Activated B cell treated with CpG ODN at 0.5 μM for 24 hours (primary cell): ENCODE data around the gene FBXO41. TPM values are rescaled to one million over a fixed set of nuclear protein-coding genes. Genes with fewer than 3 reads are reported as not detected.

ENCODE experiments used
- ATAC-seq: fragments of 200-7000 bp; cut with Tn5 transposase; one replicate; pipeline ENCODE4 v1.10.0; 2021; ENCODE audit warnings: low read depth, mild to moderate bottlenecking, moderate library complexity
- CTCF ChIA-PET: fragments of 350-600 bp; sonication (Branson Sonifier 250); formaldehyde crosslinking; loops from one replicate; lab custom pipeline; 2021; ENCODE audit warnings: antibody characterized with exemption; lab: Charles Lee
- POLR2A ChIA-PET: fragments of 350-600 bp; sonication (Branson Sonifier 250); formaldehyde crosslinking; loops from one replicate; lab custom pipeline; 2021; ENCODE audit warnings: antibody characterized with exemption; lab: Charles Lee
- DNase-seq: peaks from one replicate; pipeline ENCODE4 v3.0.0; 2022
- H3K27ac Mint-ChIP-seq: one replicate; pipeline ENCODE4 v1.8.0; 2020; ENCODE audit warnings: mixed read lengths
- H3K27me3 Mint-ChIP-seq: one replicate; pipeline ENCODE4 v1.8.0; 2021; ENCODE audit warnings: mixed read lengths
- H3K36me3 Mint-ChIP-seq: one replicate; pipeline ENCODE4 v1.8.0; 2021; ENCODE audit warnings: low read depth, mixed read lengths
- H3K4me1 Mint-ChIP-seq: one replicate; pipeline ENCODE4 v1.8.0; 2021; ENCODE audit warnings: mixed read lengths
- H3K4me3 Mint-ChIP-seq: one replicate; pipeline ENCODE4 v1.8.0; 2020; ENCODE audit warnings: mild to moderate bottlenecking, mixed read lengths
- H3K9me3 Mint-ChIP-seq: one replicate; pipeline ENCODE4 v1.8.0; 2020; ENCODE audit warnings: mixed read lengths
- intact Hi-C: fragments of 100-400 bp; cut with micrococcal nuclease; formaldehyde crosslinking; loops from one replicate; pipeline ENCODE4 v1.15.1; 2024
- total RNA-seq: library from RNA; stranded (reverse); gene quantifications from 2 replicates; pipeline ENCODE4 v1.2.3, GENCODE V29; 2022
- TF ChIP-seq, protein P1 (sequence below): fragments of 200-600 bp; IDR thresholded peaks from one replicate; pipeline ENCODE4 v1.8.0; 2022; ENCODE audit warnings: antibody characterized with exemption, mild to moderate bottlenecking

Gene FBXO41
- total RNA-seq, 1 donor from 2014 or later = 25.7 TPM

DNA sequence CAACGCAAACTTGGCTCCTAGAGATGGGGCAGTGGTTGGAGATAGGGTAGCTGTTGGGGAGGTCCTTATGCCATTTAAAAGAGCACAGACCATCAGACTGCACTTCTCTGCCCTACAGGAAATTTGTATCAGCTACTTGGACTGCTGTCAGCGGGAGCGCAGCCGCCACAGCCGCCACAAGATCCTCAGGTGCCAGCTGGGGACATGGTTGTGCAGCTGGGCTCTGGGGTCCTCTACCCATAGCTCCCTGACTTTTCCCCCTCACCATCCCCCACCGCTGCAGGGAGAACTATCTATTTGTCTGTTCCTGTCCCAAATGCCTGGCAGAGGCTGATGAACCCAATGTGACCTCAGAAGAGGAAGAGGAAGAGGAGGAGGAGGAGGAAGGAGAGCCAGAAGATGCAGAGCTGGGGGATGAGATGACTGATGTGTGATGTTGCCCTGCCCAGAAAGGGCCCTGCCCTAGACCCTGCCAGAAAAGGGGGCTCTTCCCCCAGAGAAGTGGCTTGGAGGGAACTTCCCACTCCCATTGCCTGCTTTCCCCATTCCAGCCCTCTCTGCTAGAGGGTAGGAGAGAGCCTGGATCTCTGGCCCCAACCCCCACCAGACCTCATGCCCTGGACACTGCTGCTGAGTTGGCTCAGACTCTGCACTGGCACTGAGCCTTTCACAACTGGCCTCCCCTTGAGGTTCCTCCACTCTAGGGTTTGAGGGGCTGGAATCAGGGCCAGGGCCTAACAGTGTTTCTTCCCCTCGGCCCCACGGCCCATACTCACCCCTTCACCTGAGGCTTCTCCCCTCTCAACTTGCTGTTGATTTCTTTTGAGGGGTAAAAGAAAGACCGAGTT, 58.5 kb downstream of the FBXO41 start:
- Mint-ChIP-seq H3K27me3 (no peaks in the 10 kb centered on the region), H3K27ac (no peak overlapping the region), H3K9me3 (no peaks in the 10 kb centered on the region), H3K4me3 (no peak overlapping the region), H3K36me3 (peaks cover 53% of the 10 kb centered on the region), H3K4me1 (no peaks in the 10 kb centered on the region)
- DNase-seq = no peak
- ChIA-PET POLR2A (interaction anchor here (0.6 to 1.3 kb wide), 2 partner anchors 8 to 13 kb away, joined by 3 to 5 read pairs; partner anchors contain the start of gene CCT7), CTCF (no interaction called here)
- ATAC-seq = no peak
- intact Hi-C loops = no loop called here
- TF ChIP-seq, protein P1, sequence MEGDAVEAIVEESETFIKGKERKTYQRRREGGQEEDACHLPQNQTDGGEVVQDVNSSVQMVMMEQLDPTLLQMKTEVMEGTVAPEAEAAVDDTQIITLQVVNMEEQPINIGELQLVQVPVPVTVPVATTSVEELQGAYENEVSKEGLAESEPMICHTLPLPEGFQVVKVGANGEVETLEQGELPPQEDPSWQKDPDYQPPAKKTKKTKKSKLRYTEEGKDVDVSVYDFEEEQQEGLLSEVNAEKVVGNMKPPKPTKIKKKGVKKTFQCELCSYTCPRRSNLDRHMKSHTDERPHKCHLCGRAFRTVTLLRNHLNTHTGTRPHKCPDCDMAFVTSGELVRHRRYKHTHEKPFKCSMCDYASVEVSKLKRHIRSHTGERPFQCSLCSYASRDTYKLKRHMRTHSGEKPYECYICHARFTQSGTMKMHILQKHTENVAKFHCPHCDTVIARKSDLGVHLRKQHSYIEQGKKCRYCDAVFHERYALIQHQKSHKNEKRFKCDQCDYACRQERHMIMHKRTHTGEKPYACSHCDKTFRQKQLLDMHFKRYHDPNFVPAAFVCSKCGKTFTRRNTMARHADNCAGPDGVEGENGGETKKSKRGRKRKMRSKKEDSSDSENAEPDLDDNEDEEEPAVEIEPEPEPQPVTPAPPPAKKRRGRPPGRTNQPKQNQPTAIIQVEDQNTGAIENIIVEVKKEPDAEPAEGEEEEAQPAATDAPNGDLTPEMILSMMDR = no peak

DNA sequence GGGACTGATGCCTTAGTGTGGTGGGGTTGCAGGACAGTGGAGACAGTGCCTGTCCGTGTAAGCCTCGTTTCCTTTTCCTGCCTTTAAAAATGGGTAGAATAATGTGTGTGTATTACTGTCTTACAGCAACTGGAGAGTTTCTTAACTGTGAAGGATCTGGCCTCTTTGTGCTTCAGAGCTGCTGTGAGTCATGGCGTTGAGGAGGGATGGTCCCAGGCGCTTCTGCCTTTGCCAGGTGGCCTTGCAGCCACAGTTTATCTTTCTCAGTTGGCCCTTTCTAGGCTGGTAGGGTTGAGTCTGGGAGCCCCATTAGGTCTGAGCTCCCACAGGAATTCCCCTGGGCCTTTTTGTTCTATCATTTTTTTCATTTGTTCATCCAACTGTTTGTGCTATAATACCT, 60.5 kb downstream of the FBXO41 start:
- CTCF ChIA-PET = interaction anchor here (1.2 kb wide), 1 partner anchor 11 kb away, joined by 3 read pairs; no protein-coding TSS in a partner anchor
- H3K36me3 Mint-ChIP-seq = peaks cover 65% of the 10 kb centered on the region
- H3K9me3 Mint-ChIP-seq = no peaks in the 10 kb centered on the region
- POLR2A ChIA-PET = no interaction called here
- intact Hi-C loops = no loop called here
- no peaks in the 10 kb centered on the region for H3K27me3 Mint-ChIP-seq
- TF ChIP-seq, protein P1 = no peak
- H3K4me1 Mint-ChIP-seq = no peaks in the 10 kb centered on the region
- no peak overlapping the region for H3K27ac Mint-ChIP-seq
- H3K4me3 Mint-ChIP-seq = no peak overlapping the region
- no peak for DNase-seq
- no peak for ATAC-seq

- TF ChIP-seq, protein P1 = no peak
- ATAC-seq (no peak), DNase-seq (no peak)
- Mint-ChIP-seq H3K4me3 (no peak overlapping the region), H3K27me3 (no peaks in the 10 kb centered on the region), H3K36me3 (peaks cover 39% of the 10 kb centered on the region), H3K4me1 (peaks cover 23% of the 10 kb centered on the region), H3K9me3 (no peaks in the 10 kb centered on the region), H3K27ac (no peak overlapping the region)
- CTCF ChIA-PET = no interaction called here
- POLR2A ChIA-PET = interaction anchor here (1.5 kb wide), 1 partner anchor 16 kb away, joined by 3 read pairs; the partner anchor contains the start of gene CCT7
- intact Hi-C loops = no loop called here
Observed at GRCh38 chr2:73218298-73218697, 66.0 kb downstream of the FBXO41 start.

DNA sequence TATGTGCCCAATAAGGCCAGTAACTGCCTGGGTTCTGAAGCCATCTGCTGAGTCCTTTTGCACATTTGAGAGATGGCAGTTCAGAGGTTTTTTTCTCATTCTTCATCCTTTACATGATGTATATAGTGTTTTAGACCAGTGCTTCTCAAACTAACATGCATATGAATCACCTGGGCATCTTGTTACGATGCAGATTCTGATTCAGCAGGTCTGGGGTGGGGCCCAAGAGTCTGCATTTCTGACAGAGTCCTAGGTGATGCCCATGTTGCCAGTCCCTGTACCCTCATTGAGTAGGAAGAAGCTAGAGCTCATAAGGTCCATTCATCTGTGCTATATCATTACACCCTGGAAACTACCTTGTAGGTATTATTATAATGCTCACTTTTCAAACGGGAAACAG, 66.5 kb downstream of the FBXO41 start:
- TF ChIP-seq, protein P1 = no peak
- H3K4me1 Mint-ChIP-seq = peaks cover 28% of the 10 kb centered on the region
- no peaks in the 10 kb centered on the region for H3K9me3 Mint-ChIP-seq
- intact Hi-C loops = no loop called here
- H3K36me3 Mint-ChIP-seq = peaks cover 35% of the 10 kb centered on the region
- no peaks in the 10 kb centered on the region for H3K27me3 Mint-ChIP-seq
- ChIA-PET CTCF (no interaction called here), POLR2A (no interaction called here)
- H3K4me3 Mint-ChIP-seq = no peak overlapping the region
- no peak overlapping the region for H3K27ac Mint-ChIP-seq
- no peak for DNase-seq
- no peak for ATAC-seq

- ATAC-seq (no peak), DNase-seq (no peak)
- H3K9me3 Mint-ChIP-seq = no peaks in the 10 kb centered on the region
- peaks cover 32% of the 10 kb centered on the region for H3K4me1 Mint-ChIP-seq
- intact Hi-C loops = no loop called here
- H3K4me3 Mint-ChIP-seq = no peak overlapping the region
- H3K27me3 Mint-ChIP-seq = no peaks in the 10 kb centered on the region
- TF ChIP-seq, protein P1 = no peak
- ChIA-PET POLR2A (interaction anchor here (0.6 kb wide), 1 partner anchor 40 kb away, joined by 4 read pairs; no protein-coding TSS in a partner anchor), CTCF (no interaction called here)
- peaks cover 29% of the 10 kb centered on the region for H3K36me3 Mint-ChIP-seq
- H3K27ac Mint-ChIP-seq = no peak overlapping the region
Observed at GRCh38 chr2:73217160-73217559, 67.1 kb downstream of the FBXO41 start.
